Measurements from ENCODE around the gene IPCEF1. TPM values are rescaled to one million over a fixed set of nuclear protein-coding genes. Genes with fewer than 3 reads are reported as not detected.

Gene IPCEF1
- polyA plus RNA-seq, 3 donors, result 14.7 to 29.7 (median 16.5) TPM

DNA sequence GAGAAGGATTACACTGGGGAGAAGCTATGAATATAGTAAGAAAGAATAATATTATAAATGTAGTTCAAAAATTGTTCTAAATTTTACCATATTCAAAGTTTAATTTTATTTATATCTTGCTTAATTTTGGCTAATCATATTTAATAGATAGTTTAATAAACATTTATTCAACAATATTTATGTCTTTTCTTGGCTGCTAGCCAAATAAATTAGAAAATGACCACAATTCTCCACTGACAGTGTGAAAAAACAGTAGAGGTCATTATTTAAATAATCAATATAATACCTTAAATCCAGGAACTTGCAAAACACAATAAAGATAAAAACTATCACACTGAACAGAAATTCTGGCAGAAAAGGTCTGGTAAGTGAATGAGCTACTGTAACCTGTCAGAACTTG, 145.9 kb downstream of the IPCEF1 start:
- peaks cover 9% of the 10 kb centered on the region for H4K20me1 ChIP-seq (ENCODE audit: insufficient read depth, low read length)
- H3K79me2 ChIP-seq (ENCODE audit: insufficient read depth, low read length), result no peaks in the 10 kb centered on the region
- H3K9ac ChIP-seq (ENCODE audit: insufficient read depth, low read length, poor library complexity, severe bottlenecking), result no peak overlapping the region
- H3K4me3 ChIP-seq (replicated peaks in 1 of 3; ENCODE audit: low read depth in 2 of 3, low read length in 3 of 3), result no peak overlapping the region
- Mint-ChIP-seq H3K27me3 (ENCODE audit: low read depth in 3 of 3) (no peaks in the 10 kb centered on the region), H3K27ac (no peak overlapping the region), H3K4me3 (no peak overlapping the region), H3K4me1 (no peaks in the 10 kb centered on the region), H3K36me3 (peaks cover 79 to 95% of the 10 kb centered on the region in 2 donors), H3K9me3 (no peaks in the 10 kb centered on the region)
- no peak overlapping the region for H3K4me2 ChIP-seq (replicated peaks; ENCODE audit: extremely low read depth, low read length, poor library complexity, severe bottlenecking)
- H3K27me3 ChIP-seq (ENCODE audit: control insufficient read depth in 2 of 2, insufficient read depth in 2 of 2, low read length in 2 of 2), result no peaks in the 10 kb centered on the region
- TF ChIP-seq, protein P1, sequence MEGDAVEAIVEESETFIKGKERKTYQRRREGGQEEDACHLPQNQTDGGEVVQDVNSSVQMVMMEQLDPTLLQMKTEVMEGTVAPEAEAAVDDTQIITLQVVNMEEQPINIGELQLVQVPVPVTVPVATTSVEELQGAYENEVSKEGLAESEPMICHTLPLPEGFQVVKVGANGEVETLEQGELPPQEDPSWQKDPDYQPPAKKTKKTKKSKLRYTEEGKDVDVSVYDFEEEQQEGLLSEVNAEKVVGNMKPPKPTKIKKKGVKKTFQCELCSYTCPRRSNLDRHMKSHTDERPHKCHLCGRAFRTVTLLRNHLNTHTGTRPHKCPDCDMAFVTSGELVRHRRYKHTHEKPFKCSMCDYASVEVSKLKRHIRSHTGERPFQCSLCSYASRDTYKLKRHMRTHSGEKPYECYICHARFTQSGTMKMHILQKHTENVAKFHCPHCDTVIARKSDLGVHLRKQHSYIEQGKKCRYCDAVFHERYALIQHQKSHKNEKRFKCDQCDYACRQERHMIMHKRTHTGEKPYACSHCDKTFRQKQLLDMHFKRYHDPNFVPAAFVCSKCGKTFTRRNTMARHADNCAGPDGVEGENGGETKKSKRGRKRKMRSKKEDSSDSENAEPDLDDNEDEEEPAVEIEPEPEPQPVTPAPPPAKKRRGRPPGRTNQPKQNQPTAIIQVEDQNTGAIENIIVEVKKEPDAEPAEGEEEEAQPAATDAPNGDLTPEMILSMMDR (IDR thresholded peaks at IDR 0.05), result no peak
- no peak for DNase-seq
- no peak overlapping the region for H2AFZ ChIP-seq (ENCODE audit: insufficient read depth, low read depth, low read length, poor library complexity, severe bottlenecking)
- H3K9me3 ChIP-seq (replicated peaks in 1 of 2; ENCODE audit: control insufficient read depth in 1 of 2, insufficient read depth in 1 of 2, low read length in 2 of 2), result no peaks in the 10 kb centered on the region
- peaks cover 86 to 94% of the 10 kb centered on the region in 2 donors for H3K36me3 ChIP-seq (replicated peaks in 1 of 2; ENCODE audit: control insufficient read depth in 1 of 2, insufficient read depth in 2 of 2, low read length in 2 of 2)
- no peaks in the 10 kb centered on the region for H3K4me1 ChIP-seq (ENCODE audit: control insufficient read depth in 1 of 2, insufficient read depth in 2 of 2, low read length in 2 of 2)
- no peak overlapping the region for H3K27ac ChIP-seq (ENCODE audit: low read depth in 1 of 2, low read length in 2 of 2)
- intact Hi-C loops (cut with micrococcal nuclease), result no loop called here

DNA sequence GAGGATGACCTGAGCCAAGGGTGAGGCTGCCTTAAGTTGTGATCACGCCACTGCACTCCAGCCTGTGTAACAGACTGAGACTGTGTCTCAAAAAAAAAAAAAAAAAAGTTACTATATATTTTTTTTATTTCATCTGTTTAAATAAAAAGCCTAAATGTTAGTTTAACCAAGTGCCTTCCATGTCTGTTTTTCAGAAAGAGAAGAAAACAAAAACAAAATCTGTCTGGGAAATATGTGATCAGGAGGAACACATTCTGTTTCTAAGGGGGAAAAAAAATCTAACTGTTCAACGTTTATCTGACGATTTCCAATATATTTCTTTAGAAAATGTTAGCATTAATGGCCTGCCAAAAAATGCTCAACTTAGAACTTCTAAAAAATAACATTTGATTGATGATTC, 147.0 kb downstream of the IPCEF1 start:
- peaks cover 80 to 95% of the 10 kb centered on the region in 2 donors for H3K36me3 Mint-ChIP-seq
- no peaks in the 10 kb centered on the region for H3K9me3 Mint-ChIP-seq
- no peaks in the 10 kb centered on the region for H3K9me3 ChIP-seq (replicated peaks in 1 of 2; ENCODE audit: control insufficient read depth in 1 of 2, insufficient read depth in 1 of 2, low read length in 2 of 2)
- H3K4me3 ChIP-seq (replicated peaks in 1 of 3; ENCODE audit: low read depth in 2 of 3, low read length in 3 of 3), result no peak overlapping the region
- H2AFZ ChIP-seq (ENCODE audit: insufficient read depth, low read depth, low read length, poor library complexity, severe bottlenecking), result no peak overlapping the region
- no peaks in the 10 kb centered on the region for H3K27me3 ChIP-seq (ENCODE audit: control insufficient read depth in 2 of 2, insufficient read depth in 2 of 2, low read length in 2 of 2)
- H3K4me1 Mint-ChIP-seq, result peaks cover 4% of the 10 kb centered on the region
- no CpG with 5 or more reads among the region's 3 CpGs for WGBS (ENCODE audit: insufficient coverage)
- TF ChIP-seq, protein P1 (IDR thresholded peaks at IDR 0.05), result no peak
- H3K9ac ChIP-seq (ENCODE audit: insufficient read depth, low read length, poor library complexity, severe bottlenecking), result no peak overlapping the region
- intact Hi-C loops (cut with micrococcal nuclease), result no loop called here
- no peaks in the 10 kb centered on the region for H3K27me3 Mint-ChIP-seq (ENCODE audit: low read depth in 3 of 3)
- H3K36me3 ChIP-seq (replicated peaks in 1 of 2; ENCODE audit: control insufficient read depth in 1 of 2, insufficient read depth in 2 of 2, low read length in 2 of 2), result peaks cover 92 to 97% of the 10 kb centered on the region in 2 donors
- H3K27ac ChIP-seq (ENCODE audit: low read depth in 1 of 2, low read length in 2 of 2), result no peak overlapping the region
- H4K20me1 ChIP-seq (ENCODE audit: insufficient read depth, low read length), result peaks cover 9% of the 10 kb centered on the region
- H3K4me2 ChIP-seq (replicated peaks; ENCODE audit: extremely low read depth, low read length, poor library complexity, severe bottlenecking), result no peak overlapping the region
- no peak overlapping the region for H3K4me3 Mint-ChIP-seq
- H3K4me1 ChIP-seq (ENCODE audit: control insufficient read depth in 1 of 2, insufficient read depth in 2 of 2, low read length in 2 of 2), result no peaks in the 10 kb centered on the region
- DNase-seq, result no peak
- no peaks in the 10 kb centered on the region for H3K79me2 ChIP-seq (ENCODE audit: insufficient read depth, low read length)
- H3K27ac Mint-ChIP-seq, result no peak overlapping the region

Measured in CD14-positive monocyte (primary cell).